ENCODE measurements around the gene ZNF211.

DNA sequence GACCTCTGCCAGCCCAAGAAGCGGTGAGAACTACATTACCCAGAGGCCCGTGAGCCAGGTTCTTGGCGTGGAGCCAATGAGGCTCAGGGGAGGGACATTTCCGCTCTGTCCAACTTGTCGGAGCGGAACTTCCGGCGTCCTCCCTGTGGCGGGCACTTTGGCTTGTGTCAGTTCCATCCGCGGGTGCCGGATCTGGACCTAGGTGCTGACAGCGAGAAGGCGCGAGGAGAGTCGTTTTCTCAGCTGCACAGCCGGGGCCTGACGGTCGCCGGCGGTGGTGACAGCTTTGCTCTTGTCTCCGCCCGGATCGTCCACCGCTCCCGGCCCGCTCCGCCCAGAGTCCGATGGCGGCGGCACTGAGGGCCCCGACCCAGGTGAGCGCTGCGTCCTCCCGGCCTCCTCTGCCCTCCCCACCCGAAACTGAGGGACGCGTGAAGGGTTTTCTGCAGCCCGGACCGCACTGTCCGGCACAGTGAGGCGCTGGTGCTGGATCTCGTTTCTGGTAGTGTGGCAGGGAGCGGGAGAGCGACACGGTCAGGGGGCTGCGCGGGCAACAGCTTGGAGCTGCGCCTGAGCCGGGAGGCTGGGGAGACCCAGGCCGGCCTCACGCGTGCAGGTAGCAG, 33.1 kb upstream of the ZNF211 start, which contains the start of gene ZNF530:
- TF ChIP-seq, protein P1, sequence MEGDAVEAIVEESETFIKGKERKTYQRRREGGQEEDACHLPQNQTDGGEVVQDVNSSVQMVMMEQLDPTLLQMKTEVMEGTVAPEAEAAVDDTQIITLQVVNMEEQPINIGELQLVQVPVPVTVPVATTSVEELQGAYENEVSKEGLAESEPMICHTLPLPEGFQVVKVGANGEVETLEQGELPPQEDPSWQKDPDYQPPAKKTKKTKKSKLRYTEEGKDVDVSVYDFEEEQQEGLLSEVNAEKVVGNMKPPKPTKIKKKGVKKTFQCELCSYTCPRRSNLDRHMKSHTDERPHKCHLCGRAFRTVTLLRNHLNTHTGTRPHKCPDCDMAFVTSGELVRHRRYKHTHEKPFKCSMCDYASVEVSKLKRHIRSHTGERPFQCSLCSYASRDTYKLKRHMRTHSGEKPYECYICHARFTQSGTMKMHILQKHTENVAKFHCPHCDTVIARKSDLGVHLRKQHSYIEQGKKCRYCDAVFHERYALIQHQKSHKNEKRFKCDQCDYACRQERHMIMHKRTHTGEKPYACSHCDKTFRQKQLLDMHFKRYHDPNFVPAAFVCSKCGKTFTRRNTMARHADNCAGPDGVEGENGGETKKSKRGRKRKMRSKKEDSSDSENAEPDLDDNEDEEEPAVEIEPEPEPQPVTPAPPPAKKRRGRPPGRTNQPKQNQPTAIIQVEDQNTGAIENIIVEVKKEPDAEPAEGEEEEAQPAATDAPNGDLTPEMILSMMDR (IDR thresholded peaks at IDR 0.05 in 4 of 5, conservative IDR thresholded peaks at IDR 0.05 in 1 of 5): no peak
- no peak for TF ChIP-seq POLR2A (IDR thresholded peaks at IDR 0.05)
